Prostate gland (tissue), 2 donors: ENCODE data around the gene RFX2.

Experiments used
- POLR2A ChIP-seq: fragments of 450-650 bp; IDR thresholded peaks from one replicate; pipeline ENCODE4 v1.6.1; 2016; ENCODE audit warnings: antibody characterized with exemption, mild to moderate bottlenecking
- POLR2AphosphoS5 ChIP-seq: sonication (generic); formaldehyde crosslinking; IDR thresholded peaks from one replicate; pipeline ENCODE4 v1.6.1; 2017; ENCODE audit warnings: antibody characterized with exemption
- TF ChIP-seq, protein P1 (sequence below), 4 experiments: fragments of 200-600 bp in 2 of 4; fragments of 450-650 bp in 2 of 4; sonication (generic) in 2 of 4; IDR thresholded peaks; 1 replicate in 3 of 4; 2 replicates in 1 of 4; pipeline ENCODE4 v1.5.1; 2016 to 2019; ENCODE audit warnings: antibody characterized with exemption in 4 of 4, mild to moderate bottlenecking in 2 of 4, moderate library complexity in 2 of 4

DNA sequence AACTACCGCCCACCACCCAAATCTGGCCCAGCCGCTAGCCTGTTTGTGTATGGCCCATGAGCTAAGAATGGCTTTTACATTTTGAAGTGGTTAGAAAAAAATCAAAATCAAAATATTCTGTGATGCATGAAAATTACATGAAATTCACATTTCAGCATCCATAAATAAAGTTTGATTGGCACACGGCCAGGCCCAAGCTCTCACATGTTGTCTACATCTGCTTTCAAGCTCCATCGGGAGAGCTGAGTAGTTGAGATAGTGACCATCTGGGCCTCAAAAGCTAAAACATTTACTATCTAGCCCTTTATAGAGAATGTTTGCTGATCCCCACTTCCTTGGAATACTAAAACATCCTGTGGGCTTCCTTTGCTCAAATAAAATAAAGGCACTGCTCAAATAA, 14.5 kb downstream of the RFX2 start:
- TF ChIP-seq, protein P1, sequence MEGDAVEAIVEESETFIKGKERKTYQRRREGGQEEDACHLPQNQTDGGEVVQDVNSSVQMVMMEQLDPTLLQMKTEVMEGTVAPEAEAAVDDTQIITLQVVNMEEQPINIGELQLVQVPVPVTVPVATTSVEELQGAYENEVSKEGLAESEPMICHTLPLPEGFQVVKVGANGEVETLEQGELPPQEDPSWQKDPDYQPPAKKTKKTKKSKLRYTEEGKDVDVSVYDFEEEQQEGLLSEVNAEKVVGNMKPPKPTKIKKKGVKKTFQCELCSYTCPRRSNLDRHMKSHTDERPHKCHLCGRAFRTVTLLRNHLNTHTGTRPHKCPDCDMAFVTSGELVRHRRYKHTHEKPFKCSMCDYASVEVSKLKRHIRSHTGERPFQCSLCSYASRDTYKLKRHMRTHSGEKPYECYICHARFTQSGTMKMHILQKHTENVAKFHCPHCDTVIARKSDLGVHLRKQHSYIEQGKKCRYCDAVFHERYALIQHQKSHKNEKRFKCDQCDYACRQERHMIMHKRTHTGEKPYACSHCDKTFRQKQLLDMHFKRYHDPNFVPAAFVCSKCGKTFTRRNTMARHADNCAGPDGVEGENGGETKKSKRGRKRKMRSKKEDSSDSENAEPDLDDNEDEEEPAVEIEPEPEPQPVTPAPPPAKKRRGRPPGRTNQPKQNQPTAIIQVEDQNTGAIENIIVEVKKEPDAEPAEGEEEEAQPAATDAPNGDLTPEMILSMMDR (IDR thresholded peaks at IDR 0.05), result no peak
- TF ChIP-seq POLR2A (no peak), POLR2AphosphoS5 (no peak)
